B cell (primary cell): ENCODE measurements around the gene MUC3A. TPM values are rescaled to one million over a fixed set of nuclear protein-coding genes. Genes with fewer than 3 reads are reported as not detected.
"Not testable (repeated sequence)": the region's sequence is repeated elsewhere in the genome, so short reads cannot be mapped to it uniquely, and the experiment has no call there.

Source experiments
- ATAC-seq: fragments of 200-7000 bp; cut with Tn5 transposase; one replicate; pipeline ENCODE4 v1.10.0; 2021; ENCODE audit warnings: low read depth, mild to moderate bottlenecking, moderate number of reproducible peaks, moderate library complexity
- CTCF ChIA-PET: fragments of 350-600 bp; sonication (Branson Sonifier 250); formaldehyde crosslinking; loops from one replicate; lab custom pipeline; 2021; ENCODE audit warnings: antibody characterized with exemption, inconsistent platforms; lab: Charles Lee
- POLR2A ChIA-PET: fragments of 350-600 bp; sonication (Branson Sonifier 250); formaldehyde crosslinking; loops from one replicate; lab custom pipeline; 2021; ENCODE audit warnings: antibody characterized with exemption; lab: Charles Lee
- DNase-seq: peaks from one replicate; pipeline ENCODE4 v3.0.0; 2013
- H2AFZ ChIP-seq: 2 replicates; pipeline ENCODE4 v1.6.1; 2012; ENCODE audit warnings: mild to moderate bottlenecking, low read depth, low read length; ENCODE audit not compliant: insufficient read depth, poor library complexity, severe bottlenecking
- H3K27ac ChIP-seq, 2 donors: 1 replicate in 1 of 2; 2 replicates in 1 of 2; pipeline ENCODE4 v1.5.1; 2012 to 2013; ENCODE audit warnings: low read length in 2 of 2, mild to moderate bottlenecking in 2 of 2, moderate library complexity in 1 of 2
- H3K27me3 ChIP-seq, 4 experiments: fragments of 200-600 bp in 1 of 4; sonication (generic) in 1 of 4; replicated peaks in 1 of 4; 1 replicate in 2 of 4; 2 replicates in 2 of 4; pipeline versions ENCODE4 v1.6.1 to v1.7.0; 2013 to 2016; ENCODE audit warnings: low read length in 3 of 4, mild to moderate bottlenecking in 2 of 4, mixed read lengths in 1 of 4, moderate library complexity in 1 of 4; ENCODE audit not compliant: insufficient read depth in 4 of 4, control insufficient read depth in 3 of 4; ENCODE audit errors: control extremely low read depth in 1 of 4
- H3K36me3 ChIP-seq, 2 experiments: replicated peaks in 1 of 2; 1 replicate in 1 of 2; 2 replicates in 1 of 2; pipeline versions ENCODE4 v1.6.1 to v1.7.1; 2013; ENCODE audit warnings: low read length in 1 of 2; ENCODE audit not compliant: insufficient read depth in 2 of 2, control insufficient read depth in 1 of 2; ENCODE audit errors: control extremely low read depth in 1 of 2, extremely low read depth in 1 of 2
- H3K4me1 ChIP-seq, 2 donors: fragments of 200-600 bp in 1 of 2; sonication (generic) in 1 of 2; 1 replicate in 1 of 2; 2 replicates in 1 of 2; pipeline versions ENCODE4 v1.5.1 to v1.6.1; 2013 to 2017; ENCODE audit warnings: low read length in 2 of 2; ENCODE audit not compliant: control insufficient read depth in 2 of 2, insufficient read depth in 2 of 2
- H3K4me2 ChIP-seq: replicated peaks from 2 replicates; pipeline ENCODE3; 2012; ENCODE audit warnings: mild to moderate bottlenecking, low read depth, low read length; ENCODE audit not compliant: poor library complexity, severe bottlenecking
- H3K4me3 ChIP-seq, 5 experiments: fragments of 200-600 bp in 1 of 5; sonication (generic) in 1 of 5; 1 replicate in 3 of 5; 2 replicates in 2 of 5; pipeline versions ENCODE4 v1.5.1 to v1.7.0; 2011 to 2016; ENCODE audit warnings: low read length in 4 of 5, mild to moderate bottlenecking in 4 of 5, low read depth in 2 of 5, control low read depth in 1 of 5, moderate library complexity in 1 of 5; ENCODE audit not compliant: insufficient read depth in 1 of 5; ENCODE audit errors: control extremely low read depth in 1 of 5, extremely low read depth in 1 of 5
- H3K79me2 ChIP-seq: fragments of 200-600 bp; sonication (generic); one replicate; pipeline ENCODE4 v1.6.0; 2016; ENCODE audit warnings: low read length; ENCODE audit not compliant: control insufficient read depth, insufficient read depth
- H3K9ac ChIP-seq: fragments of 200-600 bp; sonication (generic); 2 replicates; pipeline ENCODE4 v1.6.1; 2017; ENCODE audit warnings: mild to moderate bottlenecking, low read length, moderate library complexity
- H3K9me3 ChIP-seq, 3 donors: one replicate each; pipeline versions ENCODE4 v1.6.1 to v1.7.1; 2013; ENCODE audit warnings: low read length in 2 of 3; ENCODE audit not compliant: control insufficient read depth in 2 of 3, insufficient read depth in 1 of 3; ENCODE audit errors: control extremely low read depth in 1 of 3
- H4K20me1 ChIP-seq: 2 replicates; pipeline ENCODE4 v1.6.0; 2012; ENCODE audit warnings: mild to moderate bottlenecking, low read length; ENCODE audit not compliant: insufficient read depth, control insufficient read depth, poor library complexity, severe bottlenecking
- H3K27ac Mint-ChIP-seq: one replicate; pipeline ENCODE4 v1.8.0; 2021; ENCODE audit warnings: mixed read lengths
- H3K27me3 Mint-ChIP-seq: one replicate; pipeline ENCODE4 v1.8.0; 2021; ENCODE audit warnings: mixed read lengths
- H3K4me1 Mint-ChIP-seq: one replicate; pipeline ENCODE4 v1.8.0; 2021; ENCODE audit warnings: mixed read lengths
- H3K4me3 Mint-ChIP-seq: one replicate; pipeline ENCODE4 v1.8.0; 2021; ENCODE audit warnings: mixed read lengths
- H3K9me3 Mint-ChIP-seq: one replicate; pipeline ENCODE4 v1.8.0; 2022; ENCODE audit warnings: mixed read lengths; ENCODE audit not compliant: insufficient read depth
- WGBS: methylation state at CpG from one replicate; pipeline ENCODE4 v1.1.5; 2013; ENCODE audit warnings: missing lambda C conversion rate; ENCODE audit not compliant: insufficient coverage; 5-methylcytosine and 5-hydroxymethylcytosine counted together
- intact Hi-C: fragments of 100-400 bp; cut with micrococcal nuclease; formaldehyde crosslinking; loops from one replicate; pipeline ENCODE4 v1.10.0; 2022
- polyA plus RNA-seq: library from polyadenylated mRNA; depleted of rRNA; stranded (reverse); fragments of >200 nt; gene quantifications from 2 replicates; pipeline ENCODE4 v1.2.3, GENCODE V29; 2012
- total RNA-seq, 2 donors: library from RNA; stranded (reverse); fragments of 120-200 nt in 1 of 2; gene quantifications; 1 replicate in 1 of 2; 2 replicates in 1 of 2; pipeline versions ENCODE4 v1.2.3 to v1.2.4, GENCODE V29; 2013 to 2022

The MUC3A gene
- total and polyA plus RNA-seq, 2 donors (not counting 1 experiment from before 2014, with no cell fraction given) = not detected

GRCh38 chr7:100998530-100998929, 49.2 kb downstream of the MUC3A start:
- H3K27ac Mint-ChIP-seq, H4K20me1 ChIP-seq, H3K4me1 ChIP-seq, H3K9me3 ChIP-seq, H3K79me2 ChIP-seq, H3K9me3 Mint-ChIP-seq, H3K27me3 ChIP-seq, POLR2A ChIA-PET, intact Hi-C loops, H3K4me2 ChIP-seq, H2AFZ ChIP-seq, H3K9ac ChIP-seq, H3K4me1 Mint-ChIP-seq, H3K27ac ChIP-seq, H3K27me3 Mint-ChIP-seq, H3K36me3 ChIP-seq, ATAC-seq, CTCF ChIA-PET, DNase-seq, H3K4me3 Mint-ChIP-seq, H3K4me3 ChIP-seq: not testable (repeated sequence)
- whole genome bisulfite sequencing = no CpG with 5 or more reads among the region's 10 CpGs

GRCh38 chr7:100999334-100999733, 50.0 kb downstream of the MUC3A start:
- H4K20me1 ChIP-seq, H3K9me3 ChIP-seq, H3K27me3 Mint-ChIP-seq, DNase-seq, H3K27ac Mint-ChIP-seq, intact Hi-C loops, H3K27ac ChIP-seq, H3K79me2 ChIP-seq, H3K4me3 Mint-ChIP-seq, H3K4me1 ChIP-seq, H3K4me2 ChIP-seq, H3K9me3 Mint-ChIP-seq, H3K36me3 ChIP-seq, ATAC-seq, H3K4me1 Mint-ChIP-seq, H3K9ac ChIP-seq, H3K4me3 ChIP-seq, POLR2A ChIA-PET, CTCF ChIA-PET, H2AFZ ChIP-seq, H3K27me3 ChIP-seq: not testable (repeated sequence)
- no CpG with 5 or more reads among the region's 9 CpGs for WGBS

GRCh38 chr7:101000025-101000424, 50.7 kb downstream of the MUC3A start:
- intact Hi-C loops, H3K4me3 Mint-ChIP-seq, DNase-seq, H4K20me1 ChIP-seq, H2AFZ ChIP-seq, H3K36me3 ChIP-seq, H3K4me2 ChIP-seq, CTCF ChIA-PET, POLR2A ChIA-PET, H3K9ac ChIP-seq, H3K27me3 Mint-ChIP-seq, H3K4me1 ChIP-seq, H3K27me3 ChIP-seq, H3K79me2 ChIP-seq, H3K4me3 ChIP-seq, H3K27ac ChIP-seq, H3K9me3 Mint-ChIP-seq, H3K9me3 ChIP-seq, ATAC-seq, H3K4me1 Mint-ChIP-seq, H3K27ac Mint-ChIP-seq: not testable (repeated sequence)
- WGBS = 80% methylated on average over 4 of the region's 10 CpGs

DNA sequence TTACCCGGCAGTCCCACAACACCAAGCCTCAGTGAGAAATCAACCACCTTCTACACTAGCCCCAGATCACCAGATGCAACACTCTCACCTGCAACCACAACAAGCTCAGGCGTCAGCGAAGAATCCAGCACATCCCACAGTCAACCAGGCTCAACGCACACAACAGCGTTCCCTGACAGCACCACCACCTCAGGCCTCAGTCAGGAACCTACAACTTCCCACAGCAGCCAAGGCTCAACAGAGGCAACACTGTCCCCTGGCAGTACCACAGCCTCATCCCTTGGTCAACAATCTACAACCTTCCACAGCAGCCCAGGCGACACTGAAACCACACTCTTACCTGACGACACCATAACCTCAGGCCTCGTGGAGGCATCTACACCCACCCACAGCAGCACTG, 53.0 kb downstream of the MUC3A start:
- H3K9ac ChIP-seq, H3K27me3 Mint-ChIP-seq, POLR2A ChIA-PET, H3K36me3 ChIP-seq, H3K4me1 Mint-ChIP-seq, H3K9me3 ChIP-seq, H3K4me3 Mint-ChIP-seq, intact Hi-C loops, H3K9me3 Mint-ChIP-seq, H4K20me1 ChIP-seq, H3K4me3 ChIP-seq, CTCF ChIA-PET, H3K79me2 ChIP-seq, H3K4me2 ChIP-seq, H3K4me1 ChIP-seq, DNase-seq, H3K27me3 ChIP-seq, H2AFZ ChIP-seq, H3K27ac Mint-ChIP-seq, H3K27ac ChIP-seq, ATAC-seq: not testable (repeated sequence)
- WGBS = no CpG with 5 or more reads among the region's 8 CpGs
